GM23338 (cell line): ENCODE measurements around the gene SORCS2.

ENCODE experiments used
- EZH2 ChIP-seq: fragments of 200-600 bp; sonication (generic); IDR thresholded peaks from one replicate; pipeline ENCODE4 v1.8.0; 2017; ENCODE audit warnings: antibody characterized with exemption, mild to moderate bottlenecking, low read depth; ENCODE audit not compliant: unreplicated experiment
- EZH2phosphoT487 ChIP-seq: fragments of 200-600 bp; sonication (generic); IDR thresholded peaks from one replicate; pipeline ENCODE4 v1.8.1; 2018; ENCODE audit warnings: antibody characterized with exemption; ENCODE audit not compliant: unreplicated experiment
- JUNB ChIP-seq: IDR thresholded peaks from one replicate; pipeline ENCODE4 v1.6.1; 2016; ENCODE audit warnings: antibody characterized with exemption; ENCODE audit not compliant: unreplicated experiment
- POLR2AphosphoS5 ChIP-seq: IDR thresholded peaks from 2 replicates; pipeline ENCODE4 v1.6.1; 2016; ENCODE audit warnings: antibody characterized with exemption, low read depth
- ZNF114 ChIP-seq: fragments of 250-450 bp; sonication (Bioruptor Pico); IDR thresholded peaks from 2 replicates; pipeline ENCODE4 v1.5.0; 2020; ENCODE audit warnings: mild to moderate bottlenecking, moderate library complexity
- TF ChIP-seq, protein P1 (sequence below), 2 experiments: fragments of 200-600 bp in 1 of 2; sonication (generic) in 1 of 2; conservative IDR thresholded peaks; 2 replicates each; pipeline versions ENCODE4 v1.5.1 to v1.6.1; 2016 to 2017; ENCODE audit warnings: antibody characterized with exemption in 2 of 2, low read depth in 2 of 2, mild to moderate bottlenecking in 2 of 2, moderate library complexity in 1 of 2
- TF ChIP-seq, protein P2 (sequence below): fragments of 250-450 bp; sonication (Bioruptor Pico); IDR thresholded peaks from 2 replicates; pipeline ENCODE4 v1.5.0; 2020; ENCODE audit warnings: mild to moderate bottlenecking, moderate library complexity

DNA sequence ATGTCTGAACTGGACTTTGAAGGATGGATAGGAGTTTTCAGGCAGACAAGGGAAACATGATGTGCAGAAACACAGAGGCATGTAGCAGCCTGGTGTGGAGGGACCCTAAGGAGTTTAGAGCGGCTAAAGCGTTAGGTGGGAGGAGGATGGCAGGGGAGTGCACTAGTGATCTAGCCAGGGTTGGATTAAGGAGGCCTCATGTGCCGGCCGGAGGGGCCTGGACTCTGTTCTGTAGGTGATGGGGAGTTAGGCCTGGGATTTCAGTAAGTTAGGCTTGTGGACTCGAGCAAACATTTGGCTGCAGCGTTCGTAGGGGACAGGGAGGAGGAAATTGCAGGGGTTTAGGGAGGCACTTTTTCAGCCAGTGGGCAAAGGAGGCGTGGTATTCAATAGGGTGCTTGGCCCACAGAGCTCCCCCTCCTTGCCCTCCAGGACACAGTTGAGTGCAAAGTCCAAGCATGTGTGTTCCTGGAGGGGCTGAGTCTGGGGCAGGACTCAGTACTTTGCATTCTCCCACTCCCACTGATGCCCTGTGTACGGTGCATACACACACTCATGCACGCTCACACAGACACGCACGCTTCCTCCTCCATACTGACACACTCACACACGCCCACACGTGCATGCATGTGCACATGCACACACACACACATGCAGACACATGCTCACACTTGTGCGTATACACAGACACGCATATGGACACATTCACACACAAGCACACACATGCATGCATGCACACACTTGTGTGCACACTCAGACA is 223.8 kb downstream of the SORCS2 start:
- TF ChIP-seq JUNB: no peak
- no peak for TF ChIP-seq ZNF114 (CRISPR knock-in tag)
- TF ChIP-seq, protein P1, sequence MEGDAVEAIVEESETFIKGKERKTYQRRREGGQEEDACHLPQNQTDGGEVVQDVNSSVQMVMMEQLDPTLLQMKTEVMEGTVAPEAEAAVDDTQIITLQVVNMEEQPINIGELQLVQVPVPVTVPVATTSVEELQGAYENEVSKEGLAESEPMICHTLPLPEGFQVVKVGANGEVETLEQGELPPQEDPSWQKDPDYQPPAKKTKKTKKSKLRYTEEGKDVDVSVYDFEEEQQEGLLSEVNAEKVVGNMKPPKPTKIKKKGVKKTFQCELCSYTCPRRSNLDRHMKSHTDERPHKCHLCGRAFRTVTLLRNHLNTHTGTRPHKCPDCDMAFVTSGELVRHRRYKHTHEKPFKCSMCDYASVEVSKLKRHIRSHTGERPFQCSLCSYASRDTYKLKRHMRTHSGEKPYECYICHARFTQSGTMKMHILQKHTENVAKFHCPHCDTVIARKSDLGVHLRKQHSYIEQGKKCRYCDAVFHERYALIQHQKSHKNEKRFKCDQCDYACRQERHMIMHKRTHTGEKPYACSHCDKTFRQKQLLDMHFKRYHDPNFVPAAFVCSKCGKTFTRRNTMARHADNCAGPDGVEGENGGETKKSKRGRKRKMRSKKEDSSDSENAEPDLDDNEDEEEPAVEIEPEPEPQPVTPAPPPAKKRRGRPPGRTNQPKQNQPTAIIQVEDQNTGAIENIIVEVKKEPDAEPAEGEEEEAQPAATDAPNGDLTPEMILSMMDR (conservative IDR thresholded peaks at IDR 0.05; ENCODE audit: low read depth in 2 of 2): no peak
- TF ChIP-seq POLR2AphosphoS5: no peak
- TF ChIP-seq, protein P2, sequence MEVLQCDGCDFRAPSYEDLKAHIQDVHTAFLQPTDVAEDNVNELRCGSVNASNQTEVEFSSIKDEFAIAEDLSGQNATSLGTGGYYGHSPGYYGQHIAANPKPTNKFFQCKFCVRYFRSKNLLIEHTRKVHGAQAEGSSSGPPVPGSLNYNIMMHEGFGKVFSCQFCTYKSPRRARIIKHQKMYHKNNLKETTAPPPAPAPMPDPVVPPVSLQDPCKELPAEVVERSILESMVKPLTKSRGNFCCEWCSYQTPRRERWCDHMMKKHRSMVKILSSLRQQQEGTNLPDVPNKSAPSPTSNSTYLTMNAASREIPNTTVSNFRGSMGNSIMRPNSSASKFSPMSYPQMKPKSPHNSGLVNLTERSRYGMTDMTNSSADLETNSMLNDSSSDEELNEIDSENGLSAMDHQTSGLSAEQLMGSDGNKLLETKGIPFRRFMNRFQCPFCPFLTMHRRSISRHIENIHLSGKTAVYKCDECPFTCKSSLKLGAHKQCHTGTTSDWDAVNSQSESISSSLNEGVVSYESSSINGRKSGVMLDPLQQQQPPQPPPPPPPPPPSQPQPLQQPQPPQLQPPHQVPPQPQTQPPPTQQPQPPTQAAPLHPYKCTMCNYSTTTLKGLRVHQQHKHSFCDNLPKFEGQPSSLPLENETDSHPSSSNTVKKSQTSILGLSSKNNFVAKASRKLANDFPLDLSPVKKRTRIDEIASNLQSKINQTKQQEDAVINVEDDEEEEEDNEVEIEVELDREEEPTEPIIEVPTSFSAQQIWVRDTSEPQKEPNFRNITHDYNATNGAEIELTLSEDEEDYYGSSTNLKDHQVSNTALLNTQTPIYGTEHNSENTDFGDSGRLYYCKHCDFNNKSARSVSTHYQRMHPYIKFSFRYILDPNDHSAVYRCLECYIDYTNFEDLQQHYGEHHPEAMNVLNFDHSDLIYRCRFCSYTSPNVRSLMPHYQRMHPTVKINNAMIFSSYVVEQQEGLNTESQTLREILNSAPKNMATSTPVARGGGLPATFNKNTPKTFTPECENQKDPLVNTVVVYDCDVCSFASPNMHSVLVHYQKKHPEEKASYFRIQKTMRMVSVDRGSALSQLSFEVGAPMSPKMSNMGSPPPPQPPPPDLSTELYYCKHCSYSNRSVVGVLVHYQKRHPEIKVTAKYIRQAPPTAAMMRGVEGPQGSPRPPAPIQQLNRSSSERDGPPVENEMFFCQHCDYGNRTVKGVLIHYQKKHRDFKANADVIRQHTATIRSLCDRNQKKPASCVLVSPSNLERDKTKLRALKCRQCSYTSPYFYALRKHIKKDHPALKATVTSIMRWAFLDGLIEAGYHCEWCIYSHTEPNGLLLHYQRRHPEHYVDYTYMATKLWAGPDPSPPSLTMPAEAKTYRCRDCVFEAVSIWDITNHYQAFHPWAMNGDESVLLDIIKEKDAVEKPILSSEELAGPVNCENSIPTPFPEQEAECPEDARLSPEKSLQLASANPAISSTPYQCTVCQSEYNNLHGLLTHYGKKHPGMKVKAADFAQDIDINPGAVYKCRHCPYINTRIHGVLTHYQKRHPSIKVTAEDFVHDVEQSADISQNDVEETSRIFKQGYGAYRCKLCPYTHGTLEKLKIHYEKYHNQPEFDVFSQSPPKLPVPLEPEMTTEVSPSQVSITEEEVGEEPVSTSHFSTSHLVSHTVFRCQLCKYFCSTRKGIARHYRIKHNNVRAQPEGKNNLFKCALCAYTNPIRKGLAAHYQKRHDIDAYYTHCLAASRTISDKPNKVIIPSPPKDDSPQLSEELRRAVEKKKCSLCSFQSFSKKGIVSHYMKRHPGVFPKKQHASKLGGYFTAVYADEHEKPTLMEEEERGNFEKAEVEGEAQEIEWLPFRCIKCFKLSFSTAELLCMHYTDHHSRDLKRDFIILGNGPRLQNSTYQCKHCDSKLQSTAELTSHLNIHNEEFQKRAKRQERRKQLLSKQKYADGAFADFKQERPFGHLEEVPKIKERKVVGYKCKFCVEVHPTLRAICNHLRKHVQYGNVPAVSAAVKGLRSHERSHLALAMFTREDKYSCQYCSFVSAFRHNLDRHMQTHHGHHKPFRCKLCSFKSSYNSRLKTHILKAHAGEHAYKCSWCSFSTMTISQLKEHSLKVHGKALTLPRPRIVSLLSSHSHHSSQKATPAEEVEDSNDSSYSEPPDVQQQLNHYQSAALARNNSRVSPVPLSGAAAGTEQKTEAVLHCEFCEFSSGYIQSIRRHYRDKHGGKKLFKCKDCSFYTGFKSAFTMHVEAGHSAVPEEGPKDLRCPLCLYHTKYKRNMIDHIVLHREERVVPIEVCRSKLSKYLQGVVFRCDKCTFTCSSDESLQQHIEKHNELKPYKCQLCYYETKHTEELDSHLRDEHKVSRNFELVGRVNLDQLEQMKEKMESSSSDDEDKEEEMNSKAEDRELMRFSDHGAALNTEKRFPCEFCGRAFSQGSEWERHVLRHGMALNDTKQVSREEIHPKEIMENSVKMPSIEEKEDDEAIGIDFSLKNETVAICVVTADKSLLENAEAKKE: no peak
- no peak for TF ChIP-seq EZH2
- TF ChIP-seq EZH2phosphoT487: no peak
